Cardiac muscle cell (in vitro differentiated cells and primary cell): ENCODE data around the gene NF2. TPM values are rescaled to one million over a fixed set of nuclear protein-coding genes. Genes with fewer than 3 reads are reported as not detected.

Experiments used
- DNase-seq, 2 donors: peaks; one replicate each; pipeline versions ENCODE4 v3.0.0 to v3.0.0-alpha.2; 2010 to 2017; ENCODE audit warnings: low read depth in 1 of 2, low spot score in 1 of 2
- H3K27ac ChIP-seq: fragments of 200-600 bp; sonication (generic); 2 replicates; pipeline ENCODE4 v1.5.1; 2016
- H3K27me3 ChIP-seq: fragments of 200-600 bp; sonication (generic); 2 replicates; pipeline ENCODE4 v1.6.0; 2016; ENCODE audit warnings: control low read depth
- H3K36me3 ChIP-seq: fragments of 200-600 bp; sonication (generic); 2 replicates; pipeline ENCODE4 v1.5.1; 2016; ENCODE audit warnings: control low read depth
- H3K4me1 ChIP-seq: fragments of 200-600 bp; sonication (generic); 2 replicates; pipeline ENCODE4 v1.8.1; 2017; ENCODE audit warnings: low read depth, mild to moderate bottlenecking, mixed run types
- H3K4me3 ChIP-seq: fragments of 200-600 bp; sonication (generic); 2 replicates; pipeline ENCODE4 v1.5.1; 2016; ENCODE audit warnings: mild to moderate bottlenecking
- H3K9me3 ChIP-seq: fragments of 200-600 bp; sonication (generic); 2 replicates; pipeline ENCODE4 v1.5.1; 2017; ENCODE audit warnings: low read depth, mild to moderate bottlenecking, control low read depth
- CTCF ChIP-seq: IDR thresholded peaks from 2 replicates; pipeline ENCODE4 v1.5.1; 2012; ENCODE audit warnings: low read depth, mild to moderate bottlenecking, low read length
- polyA plus RNA-seq: library from polyadenylated mRNA; unstranded; fragments of >200 nt; fragmentation: Nextera tagmentation; extraction: Ambion mirVana; gene quantifications from 2 replicates; pipeline ENCODE4 v1.2.1, GENCODE V29; 2016
- total RNA-seq: library from RNA; depleted of rRNA; stranded (reverse); fragments of >200 nt; gene quantifications from 2 replicates; pipeline ENCODE4 v1.2.3, GENCODE V29; 2016

NF2 gene
- total and polyA plus RNA-seq, 2 experiments from 2014 or later: 32.8 to 40.2 TPM

- no peaks in the 10 kb centered on the region for H3K27me3 ChIP-seq
- no peaks in the 10 kb centered on the region for H3K4me1 ChIP-seq
- no peak overlapping the region for H3K27ac ChIP-seq
- H3K4me3 ChIP-seq: no peak overlapping the region
- H3K9me3 ChIP-seq: no peaks in the 10 kb centered on the region
- peak; percentile 61 to 74 for DNase-seq
- peak; percentile 64 for TF ChIP-seq CTCF
- H3K36me3 ChIP-seq: peaks cover 3% of the 10 kb centered on the region
Measured at GRCh38 chr22:29635734-29636357, 32.4 kb downstream of the NF2 start.

- no peak overlapping the region for H3K4me3 ChIP-seq
- H3K27ac ChIP-seq: no peak overlapping the region
Measured at GRCh38 chr22:29636751-29637150, 33.3 kb downstream of the NF2 start.

GRCh38 chr22:29637181-29637580, 33.7 kb downstream of the NF2 start:
- peaks cover 2% of the 10 kb centered on the region for H3K4me1 ChIP-seq
- no peaks in the 10 kb centered on the region for H3K9me3 ChIP-seq
- H3K36me3 ChIP-seq: peaks cover 3% of the 10 kb centered on the region
- TF ChIP-seq CTCF: no peak
- no peaks in the 10 kb centered on the region for H3K27me3 ChIP-seq
- no peak overlapping the region for H3K4me3 ChIP-seq
- DNase-seq: no peak
- no peak overlapping the region for H3K27ac ChIP-seq

More at GRCh38 chr22:29636751-29637150, 33.3 kb downstream of the NF2 start:
- Histone ChIP-seq H3K36me3 (peaks cover 3% of the 10 kb centered on the region), H3K4me1 (no peaks in the 10 kb centered on the region), H3K9me3 (no peaks in the 10 kb centered on the region), H3K27me3 (no peaks in the 10 kb centered on the region)
- DNase-seq: no peak
- no peak for TF ChIP-seq CTCF

- no peak for DNase-seq
Measured at GRCh38 chr22:29638678-29639077, 35.2 kb downstream of the NF2 start.

GRCh38 chr22:29639096-29639495, 35.7 kb downstream of the NF2 start:
- no peak for DNase-seq
- Histone ChIP-seq H3K27me3 (no peaks in the 10 kb centered on the region), H3K4me3 (no peak overlapping the region)

More at GRCh38 chr22:29638678-29639077, 35.2 kb downstream of the NF2 start:
- no peak overlapping the region for H3K4me3 ChIP-seq
- no peaks in the 10 kb centered on the region for H3K9me3 ChIP-seq
- no peak overlapping the region for H3K27ac ChIP-seq
- peaks cover 9% of the 10 kb centered on the region for H3K36me3 ChIP-seq
- peaks cover 2% of the 10 kb centered on the region for H3K4me1 ChIP-seq
- TF ChIP-seq CTCF: no peak
- no peaks in the 10 kb centered on the region for H3K27me3 ChIP-seq

More at GRCh38 chr22:29639096-29639495, 35.7 kb downstream of the NF2 start:
- Histone ChIP-seq H3K27ac (no peak overlapping the region), H3K4me1 (peaks cover 2% of the 10 kb centered on the region), H3K36me3 (peaks cover 9% of the 10 kb centered on the region), H3K9me3 (no peaks in the 10 kb centered on the region)
- TF ChIP-seq CTCF: no peak
